HUDEP-2 (cell line): ENCODE data around the gene KIF4A.

Source experiments
- DNase-seq, 76 experiments: peaks; one replicate each; lab custom pipeline; 2025; ENCODE audit not compliant: unreplicated experiment in 76 of 76; lab: John Stamatoyannopoulos, UW

Gene KIF4A

GRCh38 chrX:70464051-70464450, 174.1 kb downstream of the KIF4A start:
- no peak for DNase-seq

DNA sequence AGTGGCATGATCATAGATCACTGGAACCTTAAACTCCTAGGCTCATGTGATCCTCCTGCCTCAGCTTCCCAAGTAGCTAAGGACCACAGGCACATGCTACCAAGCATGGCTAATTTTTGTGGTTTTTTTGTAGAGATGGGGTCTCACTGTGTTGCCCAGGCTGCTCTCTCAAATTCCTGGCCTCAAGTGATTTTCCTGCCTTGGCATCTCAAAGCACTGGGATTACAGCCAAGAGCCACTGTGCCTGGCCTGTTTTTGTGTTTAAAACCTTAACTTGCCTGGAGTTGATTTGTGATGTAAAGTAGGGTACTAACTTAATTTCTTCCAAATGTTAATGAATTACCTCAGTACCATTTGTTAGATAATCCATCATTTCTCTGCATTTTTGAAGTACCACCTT, 177.1 kb downstream of the KIF4A start:
- DNase-seq = no peak

DNA sequence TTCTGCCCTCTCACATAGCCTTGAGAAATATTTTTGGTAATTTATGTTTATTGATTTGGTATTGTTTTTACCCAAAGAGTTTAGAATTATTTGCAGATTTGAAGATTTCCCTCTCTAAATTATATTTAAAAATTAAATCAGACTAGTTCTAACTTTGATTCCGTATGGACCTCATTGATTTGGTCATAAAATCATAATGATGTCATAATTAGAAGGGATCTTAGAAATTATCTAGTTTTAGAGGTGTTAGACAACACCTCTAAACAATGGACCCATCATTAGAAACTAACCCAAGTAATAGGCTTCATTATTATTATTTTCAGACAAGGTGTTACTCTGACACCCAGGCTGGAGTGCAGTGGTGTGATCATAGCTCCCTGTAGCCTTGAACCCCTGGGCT, 178.8 kb downstream of the KIF4A start:
- no peak for DNase-seq
